ENCODE results near the gene MAPK10. TPM values are rescaled to one million over a fixed set of nuclear protein-coding genes. Genes with fewer than 3 reads are reported as not detected.

MAPK10 gene
- total and polyA plus RNA-seq, 2 experiments from 2014 or later, result 5.9 to 14.8 TPM

GRCh38 chr4:86100539-86101215 lies 259.2 kb downstream of the MAPK10 start:
- Histone ChIP-seq H4K20me1 (ENCODE audit: insufficient read depth, poor library complexity, severe bottlenecking) (no peaks in the 10 kb centered on the region), H3K27me3 (no peaks in the 10 kb centered on the region), H3K9me3 (ENCODE audit: low read depth) (no peaks in the 10 kb centered on the region), H3K4me3 (no peak overlapping the region), H3K36me3 (replicated peaks; ENCODE audit: insufficient read depth, low read depth) (no peaks in the 10 kb centered on the region), H3K4me2 (no peak overlapping the region), H3K9me2 (replicated peaks; ENCODE audit: insufficient read depth) (no peaks in the 10 kb centered on the region), H3K4me1 (ENCODE audit: insufficient read depth) (no peaks in the 10 kb centered on the region), H2AFZ (no peak overlapping the region), H3K27ac (no peak overlapping the region), H3K79me2 (no peaks in the 10 kb centered on the region)
- 87% methylated on average over 7 of the region's 7 CpGs for WGBS (ENCODE audit: low lambda C conversion rate, missing lambda C conversion rate)
- no peak for TF ChIP-seq CTCF (IDR thresholded peaks at IDR 0.05; ENCODE audit: poor library complexity)
- TF ChIP-seq EZH2 (IDR thresholded peaks at IDR 0.05; ENCODE audit: borderline replicate concordance), result no peak
- no peak for TF ChIP-seq EZH2phosphoT487 (IDR thresholded peaks at IDR 0.05; ENCODE audit: low read depth, severe bottlenecking, unreplicated experiment)
- DNase-seq (ENCODE audit: low spot score), result no peak

DNA sequence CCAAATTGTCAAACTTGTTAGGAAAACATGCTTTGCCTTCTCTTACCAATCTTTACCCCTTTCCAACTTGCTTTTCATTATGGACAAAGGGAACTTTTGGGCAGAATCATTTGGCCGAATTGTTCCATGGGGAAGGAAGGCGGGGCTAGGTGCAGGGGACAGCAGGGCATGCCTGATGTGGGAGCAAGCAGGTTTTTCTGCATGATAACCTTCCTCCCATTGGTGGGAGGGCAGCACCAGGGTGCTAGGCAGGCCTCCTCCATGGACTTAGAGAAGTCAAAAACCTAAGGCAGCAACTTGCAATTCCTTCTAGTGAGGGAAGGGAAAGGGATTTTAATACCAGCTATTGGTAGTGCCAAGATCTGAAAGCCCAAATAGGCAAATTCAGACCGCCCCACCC lies 260.5 kb downstream of the MAPK10 start:
- no peak for DNase-seq (ENCODE audit: low spot score)
- no peaks in the 10 kb centered on the region for H3K9me2 ChIP-seq (replicated peaks; ENCODE audit: insufficient read depth)
- H3K27ac ChIP-seq, result no peak overlapping the region
- H2AFZ ChIP-seq, result no peak overlapping the region
- H3K4me1 ChIP-seq (ENCODE audit: insufficient read depth), result no peaks in the 10 kb centered on the region
- WGBS (ENCODE audit: low lambda C conversion rate, missing lambda C conversion rate), result 89% methylated on average over 3 of the region's 3 CpGs
- H3K79me2 ChIP-seq, result no peaks in the 10 kb centered on the region
- no peaks in the 10 kb centered on the region for H4K20me1 ChIP-seq (ENCODE audit: insufficient read depth, poor library complexity, severe bottlenecking)
- H3K9me3 ChIP-seq (ENCODE audit: low read depth), result no peaks in the 10 kb centered on the region
- H3K4me3 ChIP-seq, result no peak overlapping the region
- H3K36me3 ChIP-seq (replicated peaks; ENCODE audit: insufficient read depth, low read depth), result no peaks in the 10 kb centered on the region
- TF ChIP-seq EZH2phosphoT487 (IDR thresholded peaks at IDR 0.05; ENCODE audit: low read depth, severe bottlenecking, unreplicated experiment) (no peak), EZH2 (IDR thresholded peaks at IDR 0.05; ENCODE audit: borderline replicate concordance) (no peak), CTCF (IDR thresholded peaks at IDR 0.05; ENCODE audit: poor library complexity) (no peak)
- no peaks in the 10 kb centered on the region for H3K27me3 ChIP-seq
- H3K4me2 ChIP-seq, result no peak overlapping the region

DNA sequence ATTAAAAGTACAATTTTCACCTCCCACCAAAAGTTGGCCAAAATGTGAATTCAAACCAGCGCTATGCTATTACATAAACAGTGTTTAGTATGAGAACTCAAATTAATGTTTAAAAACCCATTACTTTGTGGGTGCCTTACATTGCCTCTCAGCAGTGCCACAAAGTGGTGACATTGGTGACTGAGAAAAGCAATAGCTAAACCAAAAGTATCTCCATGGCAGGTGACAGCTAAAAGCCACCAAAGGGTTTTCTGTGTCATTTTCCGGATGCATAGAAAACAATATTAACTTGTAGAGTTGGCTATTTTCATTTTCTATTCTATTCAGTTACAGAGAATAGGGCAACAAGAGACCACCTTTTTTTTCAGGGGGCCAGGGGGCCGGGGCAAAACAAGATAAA lies 261.2 kb downstream of the MAPK10 start:
- Histone ChIP-seq H3K4me1 (ENCODE audit: insufficient read depth) (no peaks in the 10 kb centered on the region), H3K27ac (no peak overlapping the region), H4K20me1 (ENCODE audit: insufficient read depth, poor library complexity, severe bottlenecking) (no peaks in the 10 kb centered on the region), H3K9me3 (ENCODE audit: low read depth) (no peaks in the 10 kb centered on the region), H3K4me2 (no peak overlapping the region), H3K9me2 (replicated peaks; ENCODE audit: insufficient read depth) (no peaks in the 10 kb centered on the region), H3K79me2 (no peaks in the 10 kb centered on the region), H2AFZ (no peak overlapping the region), H3K27me3 (no peaks in the 10 kb centered on the region), H3K36me3 (replicated peaks; ENCODE audit: insufficient read depth, low read depth) (no peaks in the 10 kb centered on the region), H3K4me3 (no peak overlapping the region)
- TF ChIP-seq EZH2 (IDR thresholded peaks at IDR 0.05; ENCODE audit: borderline replicate concordance) (no peak), CTCF (IDR thresholded peaks at IDR 0.05; ENCODE audit: poor library complexity) (no peak), EZH2phosphoT487 (IDR thresholded peaks at IDR 0.05; ENCODE audit: low read depth, severe bottlenecking, unreplicated experiment) (no peak)
- WGBS (ENCODE audit: low lambda C conversion rate, missing lambda C conversion rate), result 84% methylated on average over 3 of the region's 3 CpGs
- DNase-seq (ENCODE audit: low spot score), result no peak

All from hepatocyte (in vitro differentiated cells).